IMR-90 (cell line): ENCODE data around the gene ATP6V1A. TPM values are rescaled to one million over a fixed set of nuclear protein-coding genes. Genes with fewer than 3 reads are reported as not detected.

Experiments used
- ATAC-seq: fragments of 200-7000 bp; cut with Tn5 transposase; 2 replicates; pipeline ENCODE4 v1.9.1; 2020; ENCODE audit warnings: low read depth, mild to moderate bottlenecking, moderate library complexity
- BruUV-seq: library from RNA; stranded (reverse); fragments of 400-500 nt; replicated peaks from 2 replicates; lab custom pipeline; 2021; lab: Mats Ljungman, UMichigan
- CTCF ChIA-PET: fragments of 300-600 bp; formaldehyde crosslinking; extraction: SDS; loops from one replicate; lab custom pipeline; 2021; ENCODE audit warnings: antibody characterized with exemption; lab: Yijun Ruan, JAX
- POLR2A ChIA-PET: fragments of 300-600 bp; sonication (Branson Sonifier 250); formaldehyde crosslinking; loops from one replicate; lab custom pipeline; 2022; ENCODE audit warnings: antibody characterized with exemption; ENCODE audit not compliant: unreplicated experiment; lab: Charles Lee
- DNase-seq: peaks from one replicate; pipeline ENCODE4 v3.0.0; 2013
- H2AFZ ChIP-seq: replicated peaks from 2 replicates; pipeline ENCODE3; 2013; ENCODE audit warnings: low read length, mild to moderate bottlenecking; ENCODE audit not compliant: poor library complexity
- H2AK5ac ChIP-seq: 2 replicates; pipeline ENCODE4 v1.6.1; 2013; ENCODE audit warnings: low read depth, low read length, inconsistent platforms
- H2AK9ac ChIP-seq: replicated peaks from 2 replicates; pipeline ENCODE3; 2013; ENCODE audit warnings: mild to moderate bottlenecking, low read depth, low read length, moderate library complexity; ENCODE audit not compliant: poor library complexity
- H2BK120ac ChIP-seq: 2 replicates; pipeline ENCODE4 v1.6.1; 2013; ENCODE audit warnings: low read depth, low read length, inconsistent platforms
- H2BK15ac ChIP-seq: 3 replicates; pipeline ENCODE4 v1.6.1; 2013; ENCODE audit warnings: low read depth, low read length, inconsistent platforms
- H2BK20ac ChIP-seq: 2 replicates; pipeline ENCODE4 v1.6.1; 2013; ENCODE audit warnings: low read depth, mild to moderate bottlenecking, inconsistent platforms, low read length, moderate library complexity
- H2BK5ac ChIP-seq: 2 replicates; pipeline ENCODE4 v1.6.1; 2013; ENCODE audit warnings: mild to moderate bottlenecking, low read depth, low read length, inconsistent platforms; ENCODE audit not compliant: poor library complexity, severe bottlenecking
- H3K14ac ChIP-seq: replicated peaks from 2 replicates; pipeline ENCODE4 v1.6.1; 2013; ENCODE audit warnings: low read depth, low read length, inconsistent platforms
- H3K18ac ChIP-seq: 2 replicates; pipeline ENCODE4 v1.6.1; 2013; ENCODE audit warnings: low read depth, low read length, control low read depth
- H3K23ac ChIP-seq: 2 replicates; pipeline ENCODE4 v1.6.1; 2013; ENCODE audit warnings: low read depth, low read length, inconsistent platforms
- H3K27ac ChIP-seq: 2 replicates; pipeline ENCODE4 v1.5.1; 2013; ENCODE audit warnings: mild to moderate bottlenecking, control low read depth, low read length; ENCODE audit not compliant: insufficient read depth
- H3K27me3 ChIP-seq: 2 replicates; pipeline ENCODE4 v1.6.1; 2013; ENCODE audit warnings: low read length; ENCODE audit not compliant: control insufficient read depth, insufficient read depth
- H3K36me3 ChIP-seq: 2 replicates; pipeline ENCODE4 v1.6.1; 2013; ENCODE audit warnings: low read length, mixed read lengths; ENCODE audit not compliant: control insufficient read depth, insufficient read depth
- H3K4ac ChIP-seq: 2 replicates; pipeline ENCODE4 v1.6.1; 2013; ENCODE audit warnings: low read depth, low read length, inconsistent platforms
- H3K4me1 ChIP-seq: 2 replicates; pipeline ENCODE4 v1.6.1; 2013; ENCODE audit warnings: low read length, mixed read lengths; ENCODE audit not compliant: control insufficient read depth, insufficient read depth
- H3K4me2 ChIP-seq: 2 replicates; pipeline ENCODE4 v1.6.1; 2013; ENCODE audit warnings: low read depth, mild to moderate bottlenecking, control low read depth, low read length, moderate library complexity
- H3K4me3 ChIP-seq: 2 replicates; pipeline ENCODE4 v1.5.1; 2013; ENCODE audit warnings: low read depth, mild to moderate bottlenecking, control low read depth, low read length, moderate library complexity; ENCODE audit not compliant: insufficient read depth
- H3K56ac ChIP-seq: 2 replicates; pipeline ENCODE4 v1.6.1; 2013; ENCODE audit warnings: low read length, inconsistent platforms; ENCODE audit not compliant: insufficient read depth; ENCODE audit errors: extremely low read depth
- H3K79me1 ChIP-seq, 2 experiments: 2 replicates each; pipeline ENCODE4 v1.6.1; 2013; ENCODE audit warnings: low read length in 2 of 2, inconsistent platforms in 1 of 2, low read depth in 1 of 2
- H3K9ac ChIP-seq: 2 replicates; pipeline ENCODE4 v1.6.1; 2013; ENCODE audit warnings: low read depth, low read length, control low read depth
- H3K9me1 ChIP-seq: 2 replicates; pipeline ENCODE4 v1.6.1; 2013; ENCODE audit warnings: low read length, inconsistent platforms; ENCODE audit not compliant: insufficient read depth
- H3K9me3 ChIP-seq: 2 replicates; pipeline ENCODE4 v1.6.1; 2013; ENCODE audit warnings: low read length; ENCODE audit not compliant: control insufficient read depth, insufficient read depth
- H4K20me1 ChIP-seq: 2 replicates; pipeline ENCODE4 v1.6.1; 2013; ENCODE audit warnings: low read length, inconsistent platforms; ENCODE audit not compliant: insufficient read depth
- H4K5ac ChIP-seq: 2 replicates; pipeline ENCODE4 v1.6.1; 2013; ENCODE audit warnings: mild to moderate bottlenecking, low read depth, low read length, control low read depth
- H4K8ac ChIP-seq, 2 experiments: 2 replicates each; pipeline ENCODE4 v1.6.1; 2013; ENCODE audit warnings: low read depth in 2 of 2, low read length in 2 of 2, control low read depth in 1 of 2, inconsistent platforms in 1 of 2
- H4K91ac ChIP-seq: 2 replicates; pipeline ENCODE4 v1.6.1; 2013; ENCODE audit warnings: low read depth, low read length, inconsistent platforms; ENCODE audit not compliant: insufficient read depth
- BHLHE40 ChIP-seq: fragments of 150-350 bp; IDR thresholded peaks from 2 replicates; pipeline ENCODE4 v1.6.1; 2016; ENCODE audit warnings: mild to moderate bottlenecking, low read depth, low read length
- CEBPB ChIP-seq: IDR thresholded peaks from 2 replicates; pipeline ENCODE4 v1.6.1; 2012; ENCODE audit warnings: low read depth, low read length, improper control_type of control experiment
- CHD1 ChIP-seq: IDR thresholded peaks from 2 replicates; pipeline ENCODE4 v1.6.1; 2012; ENCODE audit warnings: low read depth, low read length, improper control_type of control experiment
- FOS ChIP-seq: fragments of 150-350 bp; IDR thresholded peaks from 2 replicates; pipeline ENCODE4 v1.6.1; 2016; ENCODE audit warnings: low read depth, low read length
- MAFK ChIP-seq: IDR thresholded peaks from 2 replicates; pipeline ENCODE4 v1.6.1; 2012; ENCODE audit warnings: low read depth, low read length, improper control_type of control experiment
- MAZ ChIP-seq: IDR thresholded peaks from 2 replicates; pipeline ENCODE4 v1.6.1; 2012; ENCODE audit warnings: low read depth, mild to moderate bottlenecking, low read length, improper control_type of control experiment, moderate library complexity, borderline replicate concordance
- MXI1 ChIP-seq: IDR thresholded peaks from 2 replicates; pipeline ENCODE4 v1.6.1; 2012; ENCODE audit warnings: low read depth, mild to moderate bottlenecking, low read length, moderate library complexity, borderline replicate concordance
- NFE2L2 ChIP-seq: fragments of 150-350 bp; IDR thresholded peaks from 2 replicates; pipeline ENCODE4 v1.6.1; 2016; ENCODE audit warnings: low read depth, mild to moderate bottlenecking, low read length
- POLR2A ChIP-seq: IDR thresholded peaks from 2 replicates; pipeline ENCODE4 v1.6.1; 2012; ENCODE audit warnings: mild to moderate bottlenecking, low read depth, low read length
- RAD21 ChIP-seq: IDR thresholded peaks from 2 replicates; pipeline ENCODE4 v1.6.1; 2012; ENCODE audit warnings: low read length, improper control_type of control experiment
- RCOR1 ChIP-seq: IDR thresholded peaks from 2 replicates; pipeline ENCODE4 v1.6.1; 2012; ENCODE audit warnings: mild to moderate bottlenecking, low read length, improper control_type of control experiment; ENCODE audit not compliant: insufficient replicate concordance
- RFX5 ChIP-seq: IDR thresholded peaks from 2 replicates; pipeline ENCODE4 v1.8.0; 2012; ENCODE audit warnings: low read depth, mild to moderate bottlenecking, low read length, moderate library complexity
- SMC3 ChIP-seq: fragments of 150-350 bp; IDR thresholded peaks from 2 replicates; pipeline ENCODE4 v1.6.1; 2016; ENCODE audit warnings: low read depth, mild to moderate bottlenecking, antibody characterized with exemption, low read length, moderate library complexity
- WGBS, 2 experiments: methylation state at CpG; one replicate each; pipeline versions ENCODE4 v1.1.5 to v1.1.7; 2013; ENCODE audit warnings: missing lambda C conversion rate in 2 of 2; ENCODE audit not compliant: insufficient read length in 1 of 2; ENCODE audit errors: extremely low coverage in 2 of 2; 5-methylcytosine and 5-hydroxymethylcytosine counted together
- dilution Hi-C: fragments of 300-500 bp; cut with HindIII; formaldehyde crosslinking; loops from one replicate; pipeline ENCODE4 v1.14.3; 2018; ENCODE audit warnings: low sequenced_read_pairs; ENCODE audit not compliant: unreplicated experiment
- in situ Hi-C: fragments of 300-500 bp; cut with MboI; formaldehyde crosslinking; loops from 3 replicates; pipeline ENCODE4 v1.14.3; 2019; ENCODE audit warnings: low sequenced_read_pairs, inconsistent platforms, mixed read lengths
- intact Hi-C: fragments of 100-400 bp; cut with micrococcal nuclease; formaldehyde crosslinking; loops from 2 replicates; pipeline ENCODE4 v1.10.0; 2022
- polyA plus RNA-seq, 3 experiments: library from polyadenylated mRNA; depleted of rRNA; stranded (reverse); fragments of >200 nt; gene quantifications; 2 replicates each; pipeline ENCODE4 v1.2.3, GENCODE V29; 2012; ENCODE audit warnings: low replicate concordance in 1 of 3
- total RNA-seq: library from RNA; depleted of rRNA; stranded (reverse); fragments of >200 nt; gene quantifications from 2 replicates; pipeline ENCODE4 v1.2.3, GENCODE V29; 2012
- TF ChIP-seq, protein P1 (sequence below): fragments of 150-350 bp; IDR thresholded peaks from 2 replicates; pipeline ENCODE4 v1.6.1; 2017; ENCODE audit warnings: mild to moderate bottlenecking, antibody characterized with exemption, low read length, low read depth
- TF ChIP-seq, protein P2 (sequence below): conservative IDR thresholded peaks from 2 replicates; pipeline ENCODE4 v1.5.1; 2012; ENCODE audit warnings: mild to moderate bottlenecking, low read depth, low read length, improper control_type of control experiment

ATP6V1A gene
- total and polyA plus RNA-seq, 2 of the 4 experiments (the other 2 are of a cell fraction): 15.1 to 98.0 TPM

DNA sequence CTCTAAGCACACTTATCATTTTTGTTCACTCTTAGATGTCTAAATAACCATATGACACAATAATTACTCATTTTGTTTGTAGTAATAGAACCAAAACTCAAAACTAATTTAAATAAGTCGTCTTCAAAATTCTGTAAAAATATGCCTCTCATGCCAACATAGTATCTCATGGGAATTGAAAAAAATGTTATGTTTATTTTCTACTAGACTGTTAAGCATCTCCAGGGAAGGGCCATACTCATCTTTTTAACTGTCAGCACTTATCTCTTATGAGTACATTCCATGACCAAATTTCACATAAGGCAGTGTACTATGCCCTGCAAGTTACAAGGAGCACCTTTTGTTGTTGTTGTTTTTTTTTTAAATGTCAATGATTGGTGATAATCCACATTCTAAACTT, 32.1 kb upstream of the ATP6V1A start:
- no peak overlapping the region for H2AFZ ChIP-seq
- no peak for DNase-seq
- no peak overlapping the region for H2BK5ac ChIP-seq
- no peak overlapping the region for H4K91ac ChIP-seq
- H4K20me1 ChIP-seq: peaks cover 4% of the 10 kb centered on the region; the same call in 1 of the 2 replicates
- peaks cover 3% of the 10 kb centered on the region for H3K36me3 ChIP-seq
- intact Hi-C loops: no loop called here
- H3K27me3 ChIP-seq: no peaks in the 10 kb centered on the region
- H3K4me2 ChIP-seq: no peak overlapping the region
- H3K23ac ChIP-seq: no peak overlapping the region
- H2AK5ac ChIP-seq: no peak overlapping the region
- POLR2A ChIA-PET: no interaction called here
- peaks cover 0 to 8% of the 10 kb centered on the region in 2 experiments; a peak in 2 of 4 replicates for H3K79me1 ChIP-seq
- H3K9me1 ChIP-seq: peaks cover 5% of the 10 kb centered on the region
- H2BK120ac ChIP-seq: no peak overlapping the region
- TF ChIP-seq CEBPB (no peak), RFX5 (no peak), RCOR1 (no peak), FOS (no peak), BHLHE40 (no peak), NFE2L2 (no peak), RAD21 (no peak), MXI1 (no peak), SMC3 (no peak), MAZ (no peak), MAFK (no peak), POLR2A (no peak), CHD1 (no peak)
- TF ChIP-seq, protein P1, sequence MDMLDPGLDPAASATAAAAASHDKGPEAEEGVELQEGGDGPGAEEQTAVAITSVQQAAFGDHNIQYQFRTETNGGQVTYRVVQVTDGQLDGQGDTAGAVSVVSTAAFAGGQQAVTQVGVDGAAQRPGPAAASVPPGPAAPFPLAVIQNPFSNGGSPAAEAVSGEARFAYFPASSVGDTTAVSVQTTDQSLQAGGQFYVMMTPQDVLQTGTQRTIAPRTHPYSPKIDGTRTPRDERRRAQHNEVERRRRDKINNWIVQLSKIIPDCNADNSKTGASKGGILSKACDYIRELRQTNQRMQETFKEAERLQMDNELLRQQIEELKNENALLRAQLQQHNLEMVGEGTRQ: no peak
- TF ChIP-seq, protein P2, sequence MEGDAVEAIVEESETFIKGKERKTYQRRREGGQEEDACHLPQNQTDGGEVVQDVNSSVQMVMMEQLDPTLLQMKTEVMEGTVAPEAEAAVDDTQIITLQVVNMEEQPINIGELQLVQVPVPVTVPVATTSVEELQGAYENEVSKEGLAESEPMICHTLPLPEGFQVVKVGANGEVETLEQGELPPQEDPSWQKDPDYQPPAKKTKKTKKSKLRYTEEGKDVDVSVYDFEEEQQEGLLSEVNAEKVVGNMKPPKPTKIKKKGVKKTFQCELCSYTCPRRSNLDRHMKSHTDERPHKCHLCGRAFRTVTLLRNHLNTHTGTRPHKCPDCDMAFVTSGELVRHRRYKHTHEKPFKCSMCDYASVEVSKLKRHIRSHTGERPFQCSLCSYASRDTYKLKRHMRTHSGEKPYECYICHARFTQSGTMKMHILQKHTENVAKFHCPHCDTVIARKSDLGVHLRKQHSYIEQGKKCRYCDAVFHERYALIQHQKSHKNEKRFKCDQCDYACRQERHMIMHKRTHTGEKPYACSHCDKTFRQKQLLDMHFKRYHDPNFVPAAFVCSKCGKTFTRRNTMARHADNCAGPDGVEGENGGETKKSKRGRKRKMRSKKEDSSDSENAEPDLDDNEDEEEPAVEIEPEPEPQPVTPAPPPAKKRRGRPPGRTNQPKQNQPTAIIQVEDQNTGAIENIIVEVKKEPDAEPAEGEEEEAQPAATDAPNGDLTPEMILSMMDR: no peak
- no peak overlapping the region for H2AK9ac ChIP-seq
- in situ Hi-C loops: no loop called here
- WGBS, 2 experiments: no CpG with 5 or more reads among the region's 1 CpG
- H4K8ac ChIP-seq: no peak overlapping the region
- no peak overlapping the region for H3K4me3 ChIP-seq
- no TSS peak for BruUV-seq
- no peaks in the 10 kb centered on the region for H3K4me1 ChIP-seq
- no peak overlapping the region for H2BK20ac ChIP-seq
- H3K9me3 ChIP-seq: no peaks in the 10 kb centered on the region
- CTCF ChIA-PET: no interaction called here
- peak; percentile 51 for ATAC-seq
- no peak overlapping the region for H3K14ac ChIP-seq
- no peak overlapping the region for H3K9ac ChIP-seq
- H4K5ac ChIP-seq: no peak overlapping the region
- H3K56ac ChIP-seq: no peak overlapping the region
- no peak overlapping the region for H3K4ac ChIP-seq
- no peak overlapping the region for H3K18ac ChIP-seq
- no peak overlapping the region for H2BK15ac ChIP-seq
- dilution Hi-C loops: no loop called here
- H3K27ac ChIP-seq: no peak overlapping the region
